ENCODE data around the gene ZDHHC4.

ZDHHC4 gene

GRCh38 chr7:6553448-6554044 lies 23.7 kb upstream of the ZDHHC4 start:
- no peak for TF ChIP-seq Cebpa-rat (IDR thresholded peaks at IDR 0.05)
- H3K4me1 ChIP-seq = peaks cover 21 to 87% (median 70%) of the 10 kb centered on the region in 10 experiments
- H3K36me3 ChIP-seq = no peaks in the 10 kb centered on the region
- peak overlapping the region in 8 of 11 experiments; percentile 45 to 92 (median 85); a peak in 15 of 22 replicates for H3K27ac ChIP-seq
- H3K9me3 ChIP-seq (replicated peaks in 1 of 11) = no peaks in the 10 kb centered on the region
- no peaks in the 10 kb centered on the region for H4K20me1 ChIP-seq
- no peak overlapping the region for H3K4me3 ChIP-seq
- no peaks in the 10 kb centered on the region for H3K27me3 ChIP-seq
- peak overlapping the region in 3 of 11 experiments; percentile 13 to 75 (median 21); a peak in 4 of 22 replicates for H3K9ac ChIP-seq
- peak overlapping the region in 9 of 11 experiments; percentile 10 to 83 (median 75); a peak in 14 of 22 replicates for H3K4me2 ChIP-seq

- Histone ChIP-seq H3K4me1 (peaks cover 21 to 87% (median 70%) of the 10 kb centered on the region in 10 experiments), H3K36me3 (no peaks in the 10 kb centered on the region), H3K4me2 (peak overlapping the region; percentile 60 to 83 (median 75)), H3K9ac (peak overlapping the region in 8 of 11 experiments; percentile 43 to 75 (median 68); a peak in 16 of 22 replicates), H3K27ac (peak overlapping the region in 9 of 11 experiments; percentile 53 to 92 (median 84); a peak in 18 of 22 replicates), H4K20me1 (no peaks in the 10 kb centered on the region), H3K27me3 (no peaks in the 10 kb centered on the region), H3K9me3 (replicated peaks in 1 of 11) (no peaks in the 10 kb centered on the region), H3K4me3 (no peak overlapping the region; a peak in 1 of 20 replicates)
- TF ChIP-seq Cebpa-rat (IDR thresholded peaks at IDR 0.05) = peak in 7 of 11 experiments; percentile 14 to 95 (median 78); a peak in 11 of 22 replicates
Measured at GRCh38 chr7:6554848-6555247, 22.4 kb upstream of the ZDHHC4 start.

DNA sequence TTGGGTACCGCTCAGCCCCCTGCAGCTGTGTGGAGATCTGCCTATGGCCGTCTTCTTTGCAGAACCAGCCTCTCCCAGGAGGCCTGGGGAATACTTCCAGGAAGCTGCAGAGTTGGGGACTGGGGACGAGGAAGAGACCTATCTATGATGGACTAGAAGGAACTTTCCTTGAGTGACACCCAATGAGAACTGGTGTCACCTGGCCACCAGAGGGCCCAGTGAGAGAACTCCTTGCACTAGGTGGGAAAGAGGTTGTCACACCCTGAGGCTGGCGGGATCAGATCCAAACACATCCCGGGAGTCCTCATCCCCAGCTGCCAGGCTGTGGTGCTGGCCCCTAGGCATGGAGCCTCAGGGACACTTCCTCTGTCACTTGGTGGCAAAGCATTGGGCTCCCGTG lies 21.1 kb upstream of the ZDHHC4 start:
- H3K27ac ChIP-seq = peak overlapping the region in 8 of 11 experiments; percentile 77 to 92 (median 85); a peak in 16 of 22 replicates
- H3K4me3 ChIP-seq = no peak overlapping the region
- TF ChIP-seq Cebpa-rat (IDR thresholded peaks at IDR 0.05) = no peak
- H3K9ac ChIP-seq = peak overlapping the region in 6 of 11 experiments; percentile 16 to 75 (median 59); a peak in 9 of 22 replicates
- no peaks in the 10 kb centered on the region for H4K20me1 ChIP-seq
- H3K9me3 ChIP-seq (replicated peaks in 1 of 11) = no peaks in the 10 kb centered on the region
- no peaks in the 10 kb centered on the region for H3K27me3 ChIP-seq
- H3K4me1 ChIP-seq = peaks cover 21 to 80% (median 69%) of the 10 kb centered on the region in 10 experiments
- H3K4me2 ChIP-seq = peak overlapping the region in 10 of 11 experiments; percentile 55 to 83 (median 75); a peak in 19 of 22 replicates
- no peaks in the 10 kb centered on the region for H3K36me3 ChIP-seq

DNA sequence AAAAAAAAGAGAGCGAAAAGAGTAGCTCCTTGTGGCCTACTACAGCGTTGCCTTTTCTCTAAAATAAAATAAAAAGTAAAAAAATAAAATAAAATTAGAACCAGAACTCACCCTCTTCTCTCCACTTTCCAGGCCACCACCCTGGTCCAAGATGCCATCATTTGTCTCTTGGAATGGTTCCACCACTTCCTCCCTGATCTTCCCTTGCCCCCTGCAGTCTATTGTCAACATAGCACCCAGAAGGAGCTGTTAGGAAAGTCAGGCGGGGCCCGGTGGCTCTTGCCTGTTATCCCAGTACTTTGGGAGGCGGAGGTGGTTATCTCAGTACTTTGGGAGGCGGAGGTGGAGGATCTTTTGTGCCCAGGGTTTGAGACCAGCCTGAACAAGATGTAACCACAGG lies 18.4 kb upstream of the ZDHHC4 start:
- Histone ChIP-seq H3K27ac (peak overlapping the region in 4 of 11 experiments; percentile 17 to 48 (median 26); a peak in 5 of 22 replicates), H3K4me3 (no peak overlapping the region), H3K4me1 (peaks cover 24 to 67% (median 59%) of the 10 kb centered on the region in 10 experiments), H4K20me1 (no peaks in the 10 kb centered on the region), H3K36me3 (no peaks in the 10 kb centered on the region), H3K9ac (peak overlapping the region in 8 of 11 experiments; percentile 0 to 56 (median 36); a peak in 7 of 22 replicates), H3K9me3 (replicated peaks in 1 of 11) (no peaks in the 10 kb centered on the region), H3K4me2 (peak overlapping the region; percentile 31 to 64 (median 48); a peak in 16 of 22 replicates), H3K27me3 (no peaks in the 10 kb centered on the region)
- TF ChIP-seq Cebpa-rat (IDR thresholded peaks at IDR 0.05) = no peak

- Histone ChIP-seq H3K4me3 (no peak overlapping the region), H3K27me3 (no peaks in the 10 kb centered on the region), H3K9ac (peak overlapping the region in 2 of 11 experiments; percentile 29 to 56; a peak in 2 of 22 replicates), H3K36me3 (no peaks in the 10 kb centered on the region), H3K4me2 (peak overlapping the region in 7 of 11 experiments; percentile 43 to 64 (median 51); a peak in 11 of 22 replicates), H3K27ac (peak overlapping the region in 2 of 11 experiments; percentile 9 to 34; a peak in 1 of 22 replicates), H3K4me1 (peaks cover 24 to 62% (median 49%) of the 10 kb centered on the region in 10 experiments), H3K9me3 (replicated peaks in 1 of 11) (no peaks in the 10 kb centered on the region), H4K20me1 (no peaks in the 10 kb centered on the region)
- no peak for TF ChIP-seq Cebpa-rat (IDR thresholded peaks at IDR 0.05)
Measured at GRCh38 chr7:6559896-6560295, 17.4 kb upstream of the ZDHHC4 start.

DNA sequence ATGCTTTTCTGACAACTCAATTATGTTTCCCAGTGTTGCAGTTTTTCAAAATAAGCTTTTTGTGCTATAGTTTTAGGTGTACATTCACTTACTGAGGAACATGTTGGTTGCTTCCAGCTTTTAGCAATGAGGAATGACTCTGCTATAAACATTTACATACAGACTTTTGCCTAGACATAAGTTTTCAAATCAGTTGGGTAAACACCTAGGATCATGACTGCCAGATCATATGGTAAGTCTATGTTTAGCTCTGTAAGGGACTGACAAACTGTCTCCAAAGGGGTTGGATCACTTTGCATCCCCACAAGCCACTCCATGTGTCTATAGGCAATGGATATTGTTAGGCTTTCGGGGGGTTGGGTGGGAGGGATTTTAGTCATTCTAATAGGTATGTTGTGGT lies 15.1 kb upstream of the ZDHHC4 start:
- no peak for TF ChIP-seq Cebpa-rat (IDR thresholded peaks at IDR 0.05)
- Histone ChIP-seq H3K9me3 (replicated peaks in 1 of 11) (no peaks in the 10 kb centered on the region), H3K27me3 (no peaks in the 10 kb centered on the region), H3K27ac (no peak overlapping the region), H4K20me1 (no peaks in the 10 kb centered on the region), H3K9ac (no peak overlapping the region), H3K4me3 (no peak overlapping the region), H3K36me3 (no peaks in the 10 kb centered on the region), H3K4me2 (no peak overlapping the region), H3K4me1 (peaks cover 12 to 42% (median 31%) of the 10 kb centered on the region in 10 experiments)

GRCh38 chr7:6563936-6564770 lies 13.1 kb upstream of the ZDHHC4 start:
- Histone ChIP-seq H3K27ac (no peak overlapping the region), H3K4me2 (peak overlapping the region in 5 of 11 experiments; percentile 5 to 53 (median 15); a peak in 6 of 22 replicates), H3K4me1 (peaks cover 10 to 41% (median 32%) of the 10 kb centered on the region in 10 experiments; a peak in 19 of 20 replicates), H3K36me3 (no peaks in the 10 kb centered on the region), H3K4me3 (no peak overlapping the region), H4K20me1 (no peaks in the 10 kb centered on the region), H3K9me3 (replicated peaks in 1 of 11) (no peaks in the 10 kb centered on the region), H3K27me3 (no peaks in the 10 kb centered on the region), H3K9ac (no peak overlapping the region)
- TF ChIP-seq Cebpa-rat (IDR thresholded peaks at IDR 0.05) = no peak

DNA sequence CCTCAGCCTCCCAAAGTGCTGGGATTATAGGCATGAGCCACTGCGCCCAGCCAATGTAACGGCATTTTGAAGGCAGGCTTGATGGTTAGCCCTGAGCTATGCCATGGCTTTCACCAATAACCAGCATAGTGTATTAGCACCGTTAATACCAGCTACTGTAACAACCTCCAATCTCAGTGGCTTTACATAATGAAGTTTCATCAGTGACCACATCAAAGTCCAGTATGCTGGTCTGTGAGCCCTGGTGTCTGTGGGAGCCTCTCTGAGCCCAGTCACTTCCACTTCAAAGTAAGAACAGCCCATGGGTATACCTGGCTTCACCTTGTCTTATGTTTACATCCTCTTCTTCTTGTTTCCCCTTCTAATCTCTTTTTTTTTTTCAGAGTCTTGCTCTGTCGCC lies 11.6 kb upstream of the ZDHHC4 start:
- Histone ChIP-seq H3K27ac (no peak overlapping the region), H3K9me3 (replicated peaks in 1 of 11) (no peaks in the 10 kb centered on the region; a peak in 1 of 22 replicates), H3K4me1 (peaks cover 3 to 30% (median 23%) of the 10 kb centered on the region in 10 experiments; a peak in 16 of 20 replicates), H3K36me3 (no peaks in the 10 kb centered on the region), H3K27me3 (no peaks in the 10 kb centered on the region), H3K4me2 (no peak overlapping the region), H3K9ac (no peak overlapping the region), H3K4me3 (no peak overlapping the region), H4K20me1 (no peaks in the 10 kb centered on the region)
- TF ChIP-seq Cebpa-rat (IDR thresholded peaks at IDR 0.05) = no peak

GRCh38 chr7:6567886-6568285 lies 9.4 kb upstream of the ZDHHC4 start:
- no peak for TF ChIP-seq Cebpa-rat (IDR thresholded peaks at IDR 0.05)
- Histone ChIP-seq H3K4me3 (no peak overlapping the region), H4K20me1 (no peaks in the 10 kb centered on the region), H3K36me3 (no peaks in the 10 kb centered on the region), H3K27me3 (no peaks in the 10 kb centered on the region), H3K9me3 (replicated peaks in 1 of 11) (no peaks in the 10 kb centered on the region; a peak in 1 of 22 replicates), H3K4me2 (peak overlapping the region in 8 of 11 experiments; percentile 5 to 45 (median 24); a peak in 9 of 22 replicates), H3K27ac (no peak overlapping the region), H3K9ac (no peak overlapping the region), H3K4me1 (peaks cover 16 to 45% (median 40%) of the 10 kb centered on the region in 10 experiments; a peak in 19 of 20 replicates)
